Calu3 (cell line): ENCODE measurements around the gene KANSL3. TPM values are rescaled to one million over a fixed set of nuclear protein-coding genes. Genes with fewer than 3 reads are reported as not detected.

Experiments used
- BruUV-seq: library from RNA; stranded (reverse); fragments of 400-500 nt; replicated peaks from 2 replicates; lab custom pipeline; 2021; lab: Mats Ljungman, UMichigan
- CTCF ChIA-PET: fragments of 300-600 bp; sonication (Branson Sonifier 250); formaldehyde crosslinking; loops from one replicate; lab custom pipeline; 2022; ENCODE audit warnings: antibody characterized with exemption; lab: Charles Lee
- DNase-seq: peaks from one replicate; pipeline ENCODE4 v3.0.0; 2022
- H3K27ac Mint-ChIP-seq: one replicate; pipeline ENCODE4 v1.8.0; 2022; ENCODE audit warnings: mixed read lengths; ENCODE audit not compliant: unreplicated experiment
- H3K27me3 Mint-ChIP-seq: one replicate; pipeline ENCODE4 v1.8.0; 2022; ENCODE audit warnings: mixed read lengths; ENCODE audit not compliant: unreplicated experiment
- H3K36me3 Mint-ChIP-seq: one replicate; pipeline ENCODE4 v1.8.0; 2022; ENCODE audit warnings: mild to moderate bottlenecking, moderate library complexity, mixed read lengths; ENCODE audit not compliant: insufficient read depth, unreplicated experiment
- H3K4me1 Mint-ChIP-seq: one replicate; pipeline ENCODE4 v1.8.0; 2022; ENCODE audit warnings: mild to moderate bottlenecking, low read depth, mixed read lengths; ENCODE audit not compliant: unreplicated experiment
- H3K4me3 Mint-ChIP-seq: one replicate; pipeline ENCODE4 v1.8.0; 2022; ENCODE audit warnings: mild to moderate bottlenecking, low read depth, moderate library complexity, mixed read lengths; ENCODE audit not compliant: unreplicated experiment
- H3K9me3 Mint-ChIP-seq: one replicate; pipeline ENCODE4 v1.8.0; 2022; ENCODE audit warnings: low read depth, mixed read lengths; ENCODE audit not compliant: unreplicated experiment
- CTCF ChIP-seq: fragments of 200-600 bp; IDR thresholded peaks from one replicate; pipeline ENCODE4 v1.8.0; 2022; ENCODE audit warnings: antibody characterized with exemption; ENCODE audit not compliant: unreplicated experiment
- intact Hi-C: fragments of 100-400 bp; cut with micrococcal nuclease; formaldehyde crosslinking; loops from one replicate; pipeline ENCODE4 v1.10.0; 2022; ENCODE audit not compliant: unreplicated experiment
- total RNA-seq: library from RNA; stranded (reverse); gene quantifications from 2 replicates; pipeline ENCODE4 v1.2.3, GENCODE V29; 2022

The KANSL3 gene
- total RNA-seq, 1 experiment from 2014 or later: 39.6 TPM

GRCh38 chr2:96622544-96622943 is 15.6 kb downstream of the KANSL3 start:
- Mint-ChIP-seq H3K9me3 (no peaks in the 10 kb centered on the region), H3K27me3 (no peaks in the 10 kb centered on the region), H3K4me1 (no peaks in the 10 kb centered on the region)

GRCh38 chr2:96618596-96619283 is 19.4 kb downstream of the KANSL3 start:
- CTCF ChIA-PET: no interaction called here
- Mint-ChIP-seq H3K36me3 (peaks cover 29% of the 10 kb centered on the region), H3K9me3 (no peaks in the 10 kb centered on the region), H3K27me3 (no peaks in the 10 kb centered on the region), H3K4me1 (no peaks in the 10 kb centered on the region), H3K4me3 (no peak overlapping the region), H3K27ac (no peak overlapping the region)
- BruUV-seq: no TSS peak
- no peak for DNase-seq
- TF ChIP-seq CTCF: no peak
- intact Hi-C loops: no loop called here

More at GRCh38 chr2:96622544-96622943, 15.6 kb downstream of the KANSL3 start:
- no peak for DNase-seq
- CTCF ChIA-PET: no interaction called here
- Mint-ChIP-seq H3K36me3 (peaks cover 43% of the 10 kb centered on the region), H3K4me3 (no peak overlapping the region), H3K27ac (no peak overlapping the region)
- no TSS peak for BruUV-seq
- TF ChIP-seq CTCF: no peak
- intact Hi-C loops: no loop called here

- BruUV-seq: no TSS peak
- no peak overlapping the region for H3K4me3 Mint-ChIP-seq
Measured at GRCh38 chr2:96617012-96617411, 21.1 kb downstream of the KANSL3 start.

GRCh38 chr2:96616535-96616934 is 21.6 kb downstream of the KANSL3 start:
- Mint-ChIP-seq H3K4me3 (no peak overlapping the region), H3K9me3 (no peaks in the 10 kb centered on the region), H3K4me1 (no peaks in the 10 kb centered on the region), H3K36me3 (peaks cover 31% of the 10 kb centered on the region), H3K27ac (no peak overlapping the region), H3K27me3 (no peaks in the 10 kb centered on the region)
- CTCF ChIA-PET: interaction anchor here (0.6 kb wide), 1 partner anchor 216 kb away, joined by 3 read pairs; no protein-coding TSS in a partner anchor
- intact Hi-C loops: no loop called here
- TF ChIP-seq CTCF: no peak
- DNase-seq: no peak
- no TSS peak for BruUV-seq

More at GRCh38 chr2:96617012-96617411, 21.1 kb downstream of the KANSL3 start:
- Mint-ChIP-seq H3K4me1 (no peaks in the 10 kb centered on the region), H3K36me3 (peaks cover 28% of the 10 kb centered on the region), H3K9me3 (no peaks in the 10 kb centered on the region), H3K27me3 (no peaks in the 10 kb centered on the region), H3K27ac (no peak overlapping the region)
- no peak for TF ChIP-seq CTCF
- DNase-seq: no peak
- CTCF ChIA-PET: no interaction called here
- intact Hi-C loops: no loop called here
